ENCODE results near the gene ADAMTS2.
"Not testable (repeated sequence)": the region's sequence is repeated elsewhere in the genome, so short reads cannot be mapped to it uniquely, and the experiment has no call there.

The ADAMTS2 gene

DNA sequence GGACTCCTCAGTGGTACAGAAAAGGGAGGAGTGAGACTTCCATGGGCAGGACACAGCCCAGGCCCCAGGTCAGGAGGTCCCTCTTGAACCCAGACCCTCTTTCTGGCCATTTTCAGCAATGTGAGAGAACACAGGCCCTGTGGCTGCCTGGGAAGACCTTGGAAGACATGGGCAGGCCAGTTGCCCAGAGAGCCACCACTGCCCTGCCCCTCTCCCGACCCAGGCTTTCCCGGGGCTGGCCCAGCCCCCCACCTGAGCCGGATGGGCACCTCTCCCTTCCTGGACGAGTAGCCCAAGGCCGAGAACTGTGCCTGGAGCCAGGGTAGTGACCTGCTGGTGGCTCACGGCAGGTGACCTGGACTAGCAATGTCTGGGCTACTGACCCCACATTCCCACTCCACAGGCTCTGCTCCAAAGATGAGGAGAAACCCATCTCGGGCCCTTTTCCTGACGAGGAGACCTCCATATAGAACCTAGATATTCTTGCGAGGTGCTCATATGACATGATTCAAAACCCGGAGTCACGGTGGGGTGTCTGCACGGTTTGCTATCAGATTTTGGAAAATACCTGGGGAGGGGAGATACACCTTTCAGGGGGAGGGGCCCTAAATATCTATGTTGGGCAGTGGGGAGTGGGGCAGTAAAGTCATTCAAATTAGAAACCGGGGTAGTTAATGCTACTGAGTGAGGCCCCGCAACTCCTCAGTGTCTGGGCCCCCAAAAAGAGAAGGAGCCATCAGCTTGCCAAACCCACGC lies 225.7 kb downstream of the ADAMTS2 start:
- DNase-seq: peak; percentile 7

DNA sequence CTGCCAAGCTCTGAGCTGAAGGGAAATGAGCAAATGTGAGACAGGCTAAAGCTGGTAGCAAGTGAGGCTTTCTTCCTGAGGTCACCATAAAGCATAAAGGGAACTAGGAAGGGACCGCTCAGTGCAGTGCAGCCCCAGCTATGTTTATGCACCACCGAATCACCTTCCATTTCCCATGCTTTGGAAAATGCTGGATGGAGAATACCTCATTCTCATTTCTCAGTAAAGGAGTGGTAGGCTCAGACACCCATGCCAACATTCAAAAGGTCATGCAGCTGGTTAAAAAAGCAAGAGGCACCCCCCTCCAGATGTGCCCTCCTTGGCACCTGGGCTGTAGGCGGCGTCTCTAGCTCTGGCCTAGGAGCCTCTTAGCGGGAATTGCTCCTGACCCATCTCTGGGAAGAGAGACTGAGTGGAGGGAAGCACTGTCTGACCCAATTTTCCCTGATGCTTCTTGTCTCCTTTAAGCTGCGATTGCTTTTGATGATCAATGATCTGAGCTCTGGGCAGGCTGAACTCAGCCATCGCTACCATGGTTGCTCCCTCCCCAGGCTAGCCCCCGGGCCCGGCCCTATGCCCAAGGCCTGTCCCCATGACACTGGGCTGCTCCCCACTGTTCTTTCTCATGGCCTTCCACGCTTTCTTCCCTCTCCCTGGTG lies 226.4 kb downstream of the ADAMTS2 start:
- peak; percentile 2 for DNase-seq

DNA sequence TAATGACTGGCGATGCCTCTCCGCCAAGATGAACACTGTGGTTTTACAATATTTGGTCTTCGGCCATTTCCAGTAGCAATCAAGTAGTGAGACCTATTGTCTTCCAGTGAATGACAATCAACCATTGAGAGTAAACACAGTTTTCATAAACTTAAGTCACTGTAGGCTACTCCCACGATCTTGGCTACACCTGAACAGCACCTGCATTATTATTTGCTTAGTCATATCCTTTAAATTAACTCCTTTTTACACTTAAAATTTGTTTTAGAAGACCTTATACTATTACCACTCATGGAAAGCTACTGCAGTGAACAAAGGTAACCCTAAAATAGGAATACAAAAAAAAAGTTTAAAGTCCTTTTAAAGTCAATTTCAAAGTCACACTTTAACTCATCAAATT lies 226.9 kb downstream of the ADAMTS2 start:
- DNase-seq: no peak

DNA sequence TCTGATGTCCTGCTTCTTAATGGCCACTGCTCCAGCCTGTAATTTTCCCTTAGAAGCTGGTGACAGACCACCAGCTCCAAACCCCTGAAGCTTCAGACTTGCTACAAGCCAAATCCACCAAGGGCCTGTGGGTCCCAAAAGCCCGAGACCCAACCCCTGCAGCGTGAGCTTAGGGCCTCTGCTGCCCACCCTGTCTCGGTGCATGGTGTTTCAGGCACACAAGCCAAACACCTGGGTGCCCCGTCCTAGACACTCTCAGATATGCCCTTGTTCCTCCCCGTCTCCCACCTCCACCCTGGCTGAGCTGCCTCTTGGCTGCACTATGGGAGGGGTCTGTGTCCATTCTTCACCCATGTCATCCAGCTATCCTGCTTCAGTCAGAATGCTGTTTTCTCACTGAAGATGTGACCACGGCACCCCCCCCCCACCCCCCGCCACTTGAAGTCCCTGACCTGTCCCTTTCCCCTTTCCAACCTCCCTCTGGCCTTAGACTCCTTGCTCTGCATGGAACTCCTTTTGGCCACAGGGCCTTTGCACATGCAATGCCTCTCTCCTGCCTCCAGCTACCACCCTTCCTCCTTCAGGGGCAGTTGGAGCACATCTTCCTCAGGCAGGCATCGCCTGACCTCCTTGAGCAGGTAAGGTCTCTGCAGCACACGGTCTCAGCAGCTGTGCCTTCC lies 229.3 kb downstream of the ADAMTS2 start:
- DNase-seq: peak; percentile 2

DNA sequence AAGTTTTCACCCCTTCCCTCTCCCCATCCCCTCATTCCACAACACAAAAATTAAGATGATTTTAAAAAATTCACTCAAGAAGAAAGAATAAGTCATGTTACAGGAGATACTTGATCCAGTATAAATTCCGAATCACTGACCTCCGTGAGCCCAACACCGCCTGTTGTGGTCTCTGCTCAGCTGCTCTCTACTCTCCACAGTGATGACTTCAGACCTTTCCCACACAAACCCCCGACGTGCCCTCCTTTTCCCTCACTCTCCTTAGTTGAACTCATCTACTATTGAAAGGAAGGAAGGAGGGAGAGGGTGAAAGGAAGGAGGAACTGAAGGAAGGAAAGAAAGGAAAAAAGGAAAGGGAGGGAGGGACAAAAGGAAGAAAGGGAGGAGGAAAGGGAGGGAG lies 230.0 kb downstream of the ADAMTS2 start:
- DNase-seq: no peak

DNA sequence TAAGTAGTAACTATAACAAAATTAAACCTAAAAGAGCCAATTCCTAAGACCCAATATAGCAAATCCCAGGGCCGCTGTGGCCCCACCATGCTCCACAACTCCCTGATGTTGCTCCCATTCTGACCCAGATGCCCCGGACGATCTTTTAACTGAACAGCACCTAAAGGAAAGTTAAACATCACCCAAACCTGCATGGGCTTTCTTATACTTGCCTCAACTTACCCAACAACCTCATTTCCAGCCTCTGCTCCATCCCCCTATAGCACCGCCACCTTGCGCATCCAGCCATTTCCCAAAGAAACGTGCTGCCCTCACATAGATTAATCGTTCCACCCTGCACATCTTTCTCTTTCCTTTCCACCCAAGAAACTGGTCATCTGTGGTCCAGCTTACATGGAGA lies 230.5 kb downstream of the ADAMTS2 start:
- DNase-seq: no peak

DNA sequence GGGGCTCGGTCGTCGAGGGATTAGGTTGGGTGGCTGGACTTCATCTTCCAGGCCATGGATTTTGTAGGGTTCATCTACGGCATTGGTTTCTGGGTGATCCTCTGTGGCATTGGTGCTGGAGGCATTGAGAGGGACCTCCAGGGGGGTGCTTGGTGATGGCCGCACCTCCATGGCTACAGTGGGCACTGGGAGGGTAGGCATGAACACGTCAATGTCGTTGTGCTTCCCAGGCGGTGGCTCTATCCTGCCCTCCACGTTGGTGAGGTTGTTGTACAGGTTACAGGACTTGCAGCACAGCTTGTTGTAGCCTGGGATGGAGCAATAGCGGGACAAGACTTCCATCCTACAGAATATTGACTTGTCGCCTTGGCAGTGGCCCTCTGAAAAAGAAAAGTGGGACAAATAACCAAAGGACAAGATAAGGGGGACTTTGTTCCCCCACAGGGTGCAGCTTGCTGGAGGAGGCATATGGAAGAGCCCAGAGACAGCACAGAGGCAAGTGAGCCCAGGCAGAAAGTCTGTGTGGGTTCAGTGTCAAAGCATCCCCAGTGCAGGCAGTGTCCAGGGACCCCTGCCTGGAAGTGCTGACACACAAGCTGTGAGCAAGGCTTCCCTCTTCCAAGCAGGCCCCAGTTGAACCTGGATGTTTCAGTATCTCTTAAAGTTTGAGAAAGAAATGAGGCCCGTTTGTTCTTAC lies 231.2 kb downstream of the ADAMTS2 start:
- DNase-seq: no peak

DNA sequence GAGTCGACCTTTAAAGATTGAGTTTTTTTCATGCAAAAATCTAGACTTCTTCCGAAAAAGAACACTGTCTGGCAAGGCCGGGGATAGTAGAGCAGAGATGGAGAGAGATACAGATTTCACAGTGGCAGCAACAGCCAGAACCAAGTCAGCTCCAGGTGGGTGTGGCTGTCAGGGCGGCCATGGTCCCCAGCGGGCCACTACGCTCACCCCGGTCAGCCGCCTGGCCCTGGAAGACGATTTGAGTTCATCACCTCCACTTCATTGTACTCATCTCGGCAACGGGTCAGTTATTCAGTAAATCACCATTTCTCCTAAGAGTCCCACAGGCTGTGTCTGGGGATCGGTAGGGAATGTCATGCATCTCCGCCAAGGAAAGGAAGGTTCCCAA lies 232.1 kb downstream of the ADAMTS2 start:
- DNase-seq: no peak

DNA sequence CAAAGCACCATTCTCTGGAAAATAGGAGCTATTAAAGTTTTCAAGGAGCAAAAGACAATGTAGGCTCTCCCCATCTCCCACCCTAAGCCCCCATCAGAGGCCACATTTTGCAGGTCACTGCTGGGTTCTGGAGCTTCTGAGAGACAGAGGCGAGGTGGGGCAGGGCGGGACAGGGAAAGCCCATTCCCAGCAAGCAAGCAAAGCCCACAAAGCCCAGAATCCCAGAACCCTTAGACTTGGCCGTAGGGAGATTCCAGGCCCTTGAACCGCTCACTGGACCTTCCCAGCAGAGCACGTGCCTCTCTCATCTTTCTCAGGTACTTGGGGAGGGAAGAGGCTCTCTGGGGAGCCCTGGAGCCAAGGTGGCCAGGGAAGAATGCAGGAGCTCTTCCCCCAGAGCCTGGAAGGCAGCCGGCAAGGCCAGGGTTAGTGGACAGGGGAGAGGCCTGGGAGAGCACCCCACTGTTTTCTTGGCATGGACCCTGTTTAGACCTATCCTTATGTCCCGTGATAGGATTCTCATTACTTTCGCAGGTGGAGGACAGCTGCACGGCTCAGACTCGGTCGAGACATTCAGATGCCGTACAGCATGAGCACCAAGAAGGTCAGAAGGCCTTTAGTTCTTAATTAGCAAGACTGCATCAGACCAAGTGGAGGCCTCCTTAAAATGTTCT lies 232.7 kb downstream of the ADAMTS2 start:
- DNase-seq: no peak

DNA sequence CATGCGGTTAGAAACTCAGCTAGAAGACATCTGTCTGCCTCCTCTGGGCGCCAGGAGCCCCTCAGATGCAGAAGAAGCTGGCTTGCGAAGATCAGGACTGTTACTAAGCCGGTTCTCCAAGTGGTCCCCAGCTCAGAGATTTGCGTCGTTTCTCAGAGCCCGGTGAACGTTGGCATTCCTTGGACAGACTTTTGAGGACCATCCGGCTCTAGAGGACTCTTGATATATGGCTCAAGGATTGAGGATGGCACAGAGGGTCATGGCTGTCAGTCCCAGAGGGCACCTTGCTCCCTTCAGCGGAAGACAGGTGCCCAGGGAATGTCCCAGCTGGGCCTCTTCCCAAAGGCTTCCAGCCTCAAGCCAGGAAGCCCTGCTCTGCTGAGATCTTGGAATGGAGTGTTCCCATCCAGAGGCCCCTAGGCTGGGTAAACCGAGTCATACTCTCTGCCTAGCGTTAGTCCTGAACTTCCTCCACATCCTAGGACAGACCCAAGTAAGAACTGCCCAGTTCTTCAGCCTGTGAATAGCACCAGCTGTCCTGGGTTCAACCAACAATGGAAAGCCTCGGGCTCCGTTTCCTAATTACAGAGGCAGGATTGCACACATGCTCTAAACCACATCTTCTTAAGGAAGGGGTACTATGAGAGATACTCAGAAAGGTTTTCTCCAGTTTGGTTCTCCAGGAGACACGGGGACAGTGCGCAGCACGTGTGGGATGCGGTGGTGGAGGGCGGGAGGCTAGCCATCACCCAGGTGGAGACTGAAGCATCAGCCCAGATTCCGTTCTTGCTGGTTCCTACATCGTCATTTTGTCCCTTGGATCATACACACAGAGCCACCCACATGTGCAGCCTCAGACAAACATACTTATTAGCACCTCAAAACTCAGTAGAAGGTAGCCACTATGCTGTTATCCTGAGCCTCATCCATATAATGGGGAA lies 233.7 kb downstream of the ADAMTS2 start:
- no peak for DNase-seq

DNA sequence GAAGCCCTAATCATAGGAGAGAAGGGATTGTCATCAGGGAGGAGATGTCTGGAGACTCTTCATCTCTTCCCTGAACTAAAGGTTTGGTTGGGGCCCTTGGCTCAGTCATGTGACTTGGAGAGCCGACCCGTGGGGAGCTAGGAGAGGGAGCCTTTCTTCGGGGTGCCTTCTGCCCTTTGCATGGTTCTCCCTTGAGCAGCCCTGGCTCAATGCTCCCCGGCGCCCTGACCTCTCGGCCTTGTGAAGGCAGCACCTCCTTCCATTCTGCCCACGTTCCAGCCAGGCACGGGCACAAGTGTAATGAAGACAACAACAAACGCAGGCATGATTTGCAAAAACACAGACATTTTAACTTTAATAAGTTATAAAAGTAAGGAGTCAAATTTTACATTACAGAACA lies 234.7 kb downstream of the ADAMTS2 start:
- DNase-seq: no peak

DNA sequence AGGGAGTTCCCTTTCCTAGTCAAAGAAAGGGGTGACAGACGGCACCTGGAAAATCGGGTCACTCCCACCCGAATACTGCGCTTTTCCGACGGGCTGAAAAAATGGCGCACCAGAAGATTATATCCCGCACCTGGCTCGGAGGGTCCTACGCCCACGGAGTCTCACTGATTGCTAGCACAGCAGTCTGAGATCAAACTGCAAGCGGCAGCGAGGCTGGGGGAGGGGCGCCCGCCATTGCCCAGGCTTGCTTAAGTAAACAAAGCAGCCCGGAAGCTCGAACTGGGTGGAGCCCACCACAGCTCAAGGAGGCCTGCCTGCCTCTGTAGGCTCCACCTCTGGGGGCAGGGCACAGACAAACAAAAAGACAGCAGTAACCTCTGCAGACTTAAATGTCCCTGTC lies 244.0 kb downstream of the ADAMTS2 start:
- not testable (repeated sequence) for DNase-seq

DNA sequence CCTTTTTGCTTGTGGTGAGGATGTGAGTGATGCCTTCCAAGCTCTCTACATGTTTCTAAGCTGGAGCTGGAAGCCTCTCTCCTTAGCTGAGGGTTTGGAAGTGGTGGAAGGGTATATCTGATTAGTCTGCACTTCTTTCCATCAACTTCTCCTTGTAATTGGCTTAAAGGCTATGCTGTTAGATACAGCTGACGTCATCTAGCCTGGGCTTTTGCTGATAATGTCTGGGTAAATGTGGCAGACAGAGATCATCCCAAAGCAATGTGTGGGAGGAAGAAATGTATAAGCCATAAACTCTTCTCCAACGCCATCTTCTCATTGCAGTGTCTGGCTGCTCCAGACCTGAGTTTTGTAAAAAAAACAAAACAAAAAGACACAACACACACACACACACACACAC lies 255.8 kb downstream of the ADAMTS2 start:
- no peak for DNase-seq

DNA sequence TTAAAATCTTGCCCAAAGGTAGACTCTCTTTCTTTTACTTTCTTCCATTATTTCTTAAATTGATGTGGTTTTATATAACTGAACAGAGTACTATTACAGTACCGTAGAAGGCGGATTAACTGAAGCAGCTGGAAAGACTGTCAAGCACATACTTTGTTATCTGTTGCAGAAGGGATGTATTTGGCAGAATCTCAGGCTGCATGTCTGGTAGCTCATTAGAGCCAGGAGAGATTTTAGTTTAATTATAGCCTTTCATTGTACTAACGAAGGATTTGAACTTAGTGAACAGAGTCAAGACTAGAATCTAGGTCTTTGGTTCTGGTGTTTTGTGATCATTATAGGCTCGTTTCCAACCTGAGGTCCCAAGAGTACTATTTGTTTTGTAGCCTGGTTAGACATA lies 264.5 kb downstream of the ADAMTS2 start:
- DNase-seq: no peak

DNA sequence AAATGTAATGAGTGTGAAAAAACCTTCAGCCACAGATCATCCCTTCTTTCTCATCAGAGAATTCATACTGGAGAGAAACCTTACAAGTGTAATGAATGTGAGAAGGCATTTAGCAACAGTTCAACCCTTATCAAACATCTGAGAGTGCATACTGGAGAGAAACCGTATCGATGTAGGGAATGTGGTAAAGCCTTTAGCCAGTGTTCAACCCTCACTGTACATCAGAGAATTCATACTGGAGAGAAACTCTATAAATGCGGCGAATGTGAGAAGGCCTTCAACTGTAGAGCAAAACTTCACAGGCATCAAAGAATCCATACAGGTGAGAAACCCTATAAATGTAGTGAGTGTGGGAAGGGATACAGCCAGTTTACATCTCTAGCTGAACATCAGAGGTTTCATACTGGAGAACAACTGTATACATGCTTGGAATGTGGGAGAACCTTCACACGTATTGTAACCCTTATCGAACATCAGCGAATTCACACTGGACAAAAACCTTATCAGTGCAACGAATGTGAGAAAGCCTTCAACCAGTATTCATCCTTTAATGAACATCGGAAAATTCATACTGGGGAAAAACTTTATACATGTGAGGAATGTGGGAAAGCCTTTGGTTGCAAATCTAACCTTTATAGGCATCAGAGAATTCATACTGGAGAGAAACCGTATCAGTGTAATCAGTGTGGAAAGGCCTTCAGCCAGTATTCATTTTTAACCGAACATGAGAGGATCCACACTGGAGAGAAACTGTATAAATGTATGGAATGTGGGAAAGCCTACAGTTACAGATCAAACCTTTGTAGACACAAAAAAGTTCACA lies 265.9 kb downstream of the ADAMTS2 start:
- DNase-seq: no peak

DNA sequence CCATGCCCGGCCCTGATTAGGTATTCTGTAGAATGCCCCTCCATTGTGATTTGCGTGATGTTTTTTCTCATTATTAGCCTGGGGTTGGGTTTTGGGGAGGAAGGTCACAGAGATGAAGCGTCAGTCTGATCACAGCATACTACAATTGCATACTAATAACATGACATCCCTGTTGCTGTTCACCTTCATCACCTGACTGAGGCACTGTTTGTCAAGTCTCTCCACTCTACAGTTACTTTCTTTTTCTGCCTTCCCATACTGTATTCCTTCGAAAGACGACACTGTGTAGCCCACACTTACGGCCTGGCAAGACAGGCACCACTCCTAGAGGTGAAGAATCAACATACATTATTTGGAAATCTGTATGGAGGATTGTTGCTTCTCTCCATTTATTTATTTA lies 279.6 kb downstream of the ADAMTS2 start:
- no peak for DNase-seq

DNA sequence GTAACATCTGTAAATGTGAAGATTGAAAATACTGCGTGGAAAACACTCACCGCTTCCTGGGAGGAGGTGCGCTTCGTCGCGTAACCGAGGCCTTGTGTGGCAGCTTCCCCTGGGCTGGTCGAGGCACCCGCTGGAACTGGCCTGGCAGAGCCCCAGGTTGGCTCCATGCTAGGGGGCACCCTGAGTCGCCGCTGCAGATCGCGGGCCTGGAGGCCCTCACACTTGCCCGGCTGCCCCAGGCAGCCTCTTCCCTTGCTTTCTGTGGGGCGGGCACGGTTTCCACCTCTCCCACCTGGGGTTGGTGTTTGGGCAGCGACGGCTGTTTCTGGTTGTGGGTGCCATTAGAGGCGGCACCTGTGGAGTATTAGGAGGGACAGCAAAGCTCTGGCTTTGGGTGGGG lies 284.2 kb downstream of the ADAMTS2 start:
- DNase-seq: no peak
